Spleen (tissue), 11 donors: ENCODE data around the gene BRMS1. TPM values are rescaled to one million over a fixed set of nuclear protein-coding genes. Genes with fewer than 3 reads are reported as not detected.

Experiments used
- DNase-seq: peaks from one replicate; pipeline ENCODE4 v3.0.0-alpha.2; 2020
- H3K27ac ChIP-seq, 8 donors: fragments of 200-600 bp; sonication (generic) in 7 of 8; 1 replicate in 4 of 8; 2 replicates in 4 of 8; pipeline versions ENCODE4 v1.5.0 to v1.8.0; 2016 to 2021; ENCODE audit warnings: inconsistent platforms in 4 of 8, mild to moderate bottlenecking in 4 of 8, moderate library complexity in 1 of 8
- H3K27me3 ChIP-seq, 7 donors: fragments of 200-600 bp; sonication (generic) in 6 of 7; replicated peaks in 1 of 7; 1 replicate in 4 of 7; 2 replicates in 3 of 7; pipeline versions ENCODE4 v1.5.0 to v1.8.0; 2016 to 2021; ENCODE audit warnings: inconsistent platforms in 3 of 7, mild to moderate bottlenecking in 1 of 7
- H3K36me3 ChIP-seq, 6 donors: fragments of 200-600 bp; sonication (generic) in 5 of 6; 1 replicate in 4 of 6; 2 replicates in 2 of 6; pipeline versions ENCODE4 v1.5.0 to v1.8.0; 2016 to 2021; ENCODE audit warnings: inconsistent platforms in 2 of 6
- H3K4me1 ChIP-seq, 6 donors: fragments of 200-600 bp; sonication (generic) in 5 of 6; 1 replicate in 3 of 6; 2 replicates in 3 of 6; pipeline versions ENCODE4 v1.5.0 to v1.8.0; 2016 to 2021; ENCODE audit warnings: inconsistent platforms in 3 of 6
- H3K4me3 ChIP-seq, 8 donors: fragments of 200-600 bp; sonication (generic) in 7 of 8; 1 replicate in 4 of 8; 2 replicates in 4 of 8; pipeline versions ENCODE4 v1.5.0 to v1.8.0; 2016 to 2021; ENCODE audit warnings: inconsistent platforms in 4 of 8, mild to moderate bottlenecking in 4 of 8, moderate library complexity in 2 of 8
- H3K9me3 ChIP-seq, 8 donors: fragments of 200-600 bp; sonication (generic) in 7 of 8; 1 replicate in 4 of 8; 2 replicates in 4 of 8; pipeline versions ENCODE4 v1.5.0 to v1.8.0; 2016 to 2021; ENCODE audit warnings: inconsistent platforms in 4 of 8
- POLR2A ChIP-seq, 3 donors: fragments of 450-650 bp; IDR thresholded peaks; one replicate each; pipeline ENCODE4 v1.5.1; 2017; ENCODE audit warnings: antibody characterized with exemption in 3 of 3, mild to moderate bottlenecking in 1 of 3
- POLR2AphosphoS5 ChIP-seq, 3 donors: sonication (generic); formaldehyde crosslinking; IDR thresholded peaks; one replicate each; pipeline ENCODE4 v1.5.1; 2017; ENCODE audit warnings: antibody characterized with exemption in 3 of 3
- WGBS, 5 donors: extraction: QIAGEN DNeasy Blood & Tissue Kit in 3 of 5; methylation state at CpG; one replicate each; pipeline versions ENCODE4 v1.1.5 to v1.1.7; 2013 to 2018; 5-methylcytosine and 5-hydroxymethylcytosine counted together
- intact Hi-C: fragments of 100-400 bp; cut with DNase I; formaldehyde crosslinking; loops from one replicate; pipeline ENCODE4 v1.15.0; 2023; ENCODE audit warnings: low total_unique reads
- polyA plus RNA-seq, 3 donors: library from polyadenylated mRNA; stranded (reverse); fragments of 200-250 nt; gene quantifications; one replicate each; pipeline ENCODE4 v1.2.1, GENCODE V29; 2013
- total RNA-seq, 7 donors: library from RNA; depleted of rRNA in 3 of 7; stranded (reverse); fragments of >200 nt in 3 of 7; fragmentation: NEBNext Ultra II Directional in 4 of 7; extraction: Animal tissue kit (Norgen Biotek cat#: 25700) in 4 of 7; gene quantifications; one replicate each; pipeline versions ENCODE4 v1.1.0 to v1.2.1, GENCODE V29; 2016 to 2021
- TF ChIP-seq, protein P1 (sequence below), 11 experiments: fragments of 200-600 bp in 7 of 11; fragments of 450-650 bp in 4 of 11; sonication (generic) in 4 of 11; IDR thresholded peaks in 8 of 11; conservative IDR thresholded peaks in 3 of 11; 1 replicate in 7 of 11; 2 replicates in 4 of 11; pipeline versions ENCODE4 v1.4.0 to v1.8.0; 2016 to 2021; ENCODE audit warnings: antibody characterized with exemption in 11 of 11, inconsistent platforms in 4 of 11, mild to moderate bottlenecking in 1 of 11
- donor health status: healthy with polysubstance abuse.
- donor health status: DM: no; HTN: no; CAD: no; lungs with moderate emphysema.
- donor health status: DM: no; HTN: no; CAD: no.
- donor health status: Bipolar disorder and iron deficiency.
- donor health status: healthy.
- donor health status: DM: no; HTN: no; CAD: no.
- donor health status: DM: yes; HTN: yes; CAD: no.

BRMS1 gene
- total and polyA plus RNA-seq, 10 donors: 32.3 to 90.6 (median 42.8) TPM

DNA sequence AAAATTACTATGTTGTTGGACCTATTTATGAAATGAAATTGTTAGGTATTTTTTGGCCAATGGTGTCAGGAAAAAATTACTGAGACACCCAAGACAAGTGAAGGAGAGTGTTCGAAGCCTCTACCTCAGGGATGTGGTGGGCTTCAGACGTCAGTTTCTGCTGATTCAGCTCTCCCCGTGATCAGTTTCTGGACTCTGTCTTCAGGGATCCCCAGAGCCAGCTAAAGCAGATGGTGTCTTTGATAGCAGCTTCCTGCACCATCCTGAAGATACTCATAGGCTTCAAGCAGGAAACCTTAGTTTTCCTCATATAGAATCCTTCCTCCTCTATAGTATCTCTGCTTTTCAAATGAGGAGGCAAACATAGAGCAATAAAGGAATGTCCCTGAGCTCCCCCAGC is 35.4 kb downstream of the BRMS1 start:
- WGBS, 5 donors: 46 to 69% (median 51%) methylated on average over 3 of the region's 3 CpGs
- no peak for TF ChIP-seq POLR2A (IDR thresholded peaks at IDR 0.05)
- no peak for TF ChIP-seq POLR2AphosphoS5 (IDR thresholded peaks at IDR 0.05)
- TF ChIP-seq, protein P1, sequence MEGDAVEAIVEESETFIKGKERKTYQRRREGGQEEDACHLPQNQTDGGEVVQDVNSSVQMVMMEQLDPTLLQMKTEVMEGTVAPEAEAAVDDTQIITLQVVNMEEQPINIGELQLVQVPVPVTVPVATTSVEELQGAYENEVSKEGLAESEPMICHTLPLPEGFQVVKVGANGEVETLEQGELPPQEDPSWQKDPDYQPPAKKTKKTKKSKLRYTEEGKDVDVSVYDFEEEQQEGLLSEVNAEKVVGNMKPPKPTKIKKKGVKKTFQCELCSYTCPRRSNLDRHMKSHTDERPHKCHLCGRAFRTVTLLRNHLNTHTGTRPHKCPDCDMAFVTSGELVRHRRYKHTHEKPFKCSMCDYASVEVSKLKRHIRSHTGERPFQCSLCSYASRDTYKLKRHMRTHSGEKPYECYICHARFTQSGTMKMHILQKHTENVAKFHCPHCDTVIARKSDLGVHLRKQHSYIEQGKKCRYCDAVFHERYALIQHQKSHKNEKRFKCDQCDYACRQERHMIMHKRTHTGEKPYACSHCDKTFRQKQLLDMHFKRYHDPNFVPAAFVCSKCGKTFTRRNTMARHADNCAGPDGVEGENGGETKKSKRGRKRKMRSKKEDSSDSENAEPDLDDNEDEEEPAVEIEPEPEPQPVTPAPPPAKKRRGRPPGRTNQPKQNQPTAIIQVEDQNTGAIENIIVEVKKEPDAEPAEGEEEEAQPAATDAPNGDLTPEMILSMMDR (IDR thresholded peaks at IDR 0.05 in 8 of 11, conservative IDR thresholded peaks at IDR 0.05 in 3 of 11): no peak
- intact Hi-C loops: no loop called here
- H3K27ac ChIP-seq: no peak overlapping the region
- no peaks in the 10 kb centered on the region for H3K27me3 ChIP-seq
- no peak for DNase-seq
- H3K36me3 ChIP-seq: no peaks in the 10 kb centered on the region
- peaks cover 5 to 33% (median 20%) of the 10 kb centered on the region in 6 donors for H3K4me1 ChIP-seq
- H3K4me3 ChIP-seq: no peak overlapping the region
- no peaks in the 10 kb centered on the region for H3K9me3 ChIP-seq

DNA sequence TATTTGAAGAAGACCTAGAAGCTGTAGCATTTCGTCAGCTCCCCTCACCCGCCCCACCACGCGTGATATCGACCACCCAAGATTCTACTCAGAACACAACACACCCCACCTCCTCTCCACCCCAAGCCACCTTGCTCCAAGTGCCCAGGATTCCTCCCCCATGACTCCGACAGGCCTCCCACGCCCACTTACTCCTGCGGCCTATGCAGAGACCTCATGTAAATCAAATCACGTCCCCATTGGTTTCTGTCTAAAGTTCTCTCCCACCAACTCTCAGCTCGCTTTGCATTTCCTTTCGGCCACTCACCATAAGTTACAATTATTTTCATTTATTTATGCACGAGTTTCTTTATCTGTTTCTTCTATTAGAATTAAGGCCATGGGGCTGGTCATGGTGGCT is 42.2 kb downstream of the BRMS1 start:
- DNase-seq: no peak
- no peak for TF ChIP-seq POLR2A (IDR thresholded peaks at IDR 0.05)
- no peak for TF ChIP-seq POLR2AphosphoS5 (IDR thresholded peaks at IDR 0.05)
- TF ChIP-seq, protein P1 (IDR thresholded peaks at IDR 0.05 in 8 of 11, conservative IDR thresholded peaks at IDR 0.05 in 3 of 11): no peak
- Histone ChIP-seq H3K27ac (no peak overlapping the region), H3K9me3 (no peaks in the 10 kb centered on the region), H3K4me1 (no peaks in the 10 kb centered on the region), H3K36me3 (no peaks in the 10 kb centered on the region), H3K27me3 (no peaks in the 10 kb centered on the region), H3K4me3 (no peak overlapping the region)
- WGBS, 5 donors: 85 to 92% (median 86%) methylated on average over 12 of the region's 12 CpGs
- intact Hi-C loops: no loop called here

DNA sequence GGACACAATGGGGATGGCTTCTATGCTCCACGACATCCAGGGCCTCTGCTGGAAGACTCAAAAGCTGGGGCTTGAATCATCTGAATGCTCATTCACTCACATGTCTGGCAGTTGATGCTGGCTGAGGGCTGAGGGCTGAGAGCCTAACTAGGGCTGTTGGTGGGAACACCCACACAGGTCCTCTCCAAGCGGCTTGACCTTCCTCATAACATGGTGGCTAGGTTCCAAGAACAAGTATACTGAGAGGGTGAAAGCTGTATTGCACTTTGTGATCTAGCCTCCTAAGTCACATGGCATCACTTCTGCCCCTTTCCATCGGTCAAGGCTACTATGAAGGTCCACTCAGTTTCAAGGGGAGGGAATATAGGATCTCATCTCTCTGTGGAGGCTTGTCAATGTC is 45.7 kb downstream of the BRMS1 start:
- Histone ChIP-seq H3K27me3 (peaks cover 0 to 31% (median 10%) of the 10 kb centered on the region in 7 donors), H3K36me3 (no peaks in the 10 kb centered on the region), H3K4me1 (no peaks in the 10 kb centered on the region), H3K4me3 (no peak overlapping the region), H3K27ac (no peak overlapping the region), H3K9me3 (no peaks in the 10 kb centered on the region)
- TF ChIP-seq POLR2A (IDR thresholded peaks at IDR 0.05) (no peak), POLR2AphosphoS5 (IDR thresholded peaks at IDR 0.05) (no peak)
- TF ChIP-seq, protein P1 (IDR thresholded peaks at IDR 0.05 in 8 of 11, conservative IDR thresholded peaks at IDR 0.05 in 3 of 11): no peak
- no peak for DNase-seq
- 61 to 79% (median 65%) methylated on average over 3 of the region's 3 CpGs for WGBS, 5 donors
- intact Hi-C loops: no loop called here

DNA sequence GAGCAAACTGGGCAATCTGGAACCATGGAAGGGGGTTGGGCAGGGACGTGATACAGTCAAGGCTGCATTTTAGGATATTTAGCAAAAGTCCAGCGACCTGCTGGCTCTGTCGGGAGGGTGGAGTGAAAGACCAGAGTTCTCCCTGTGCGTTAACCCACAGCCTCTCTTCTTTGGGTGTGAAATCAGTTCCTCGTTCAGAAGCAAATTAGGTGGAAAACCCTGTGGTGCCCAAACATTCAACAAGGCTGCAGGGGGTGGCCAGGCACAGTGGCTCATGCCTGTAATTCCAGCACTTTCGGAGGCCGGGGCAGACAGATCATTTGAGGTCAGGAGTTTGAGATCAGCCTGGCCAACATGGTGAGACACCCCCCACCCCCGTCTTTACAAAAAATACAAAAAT is 47.3 kb downstream of the BRMS1 start:
- Histone ChIP-seq H3K9me3 (no peaks in the 10 kb centered on the region), H3K36me3 (no peaks in the 10 kb centered on the region)
- WGBS, 5 donors: 53 to 72% (median 68%) methylated on average over 8 of the region's 8 CpGs

More for the DNA sequence above, 47.3 kb downstream of the BRMS1 start:
- no peak for DNase-seq
- peaks cover 0 to 2% (median 0%) of the 10 kb centered on the region in 6 donors for H3K4me1 ChIP-seq
- H3K4me3 ChIP-seq: no peak overlapping the region
- no peak for TF ChIP-seq POLR2AphosphoS5 (IDR thresholded peaks at IDR 0.05)
- TF ChIP-seq, protein P1 (IDR thresholded peaks at IDR 0.05 in 8 of 11, conservative IDR thresholded peaks at IDR 0.05 in 3 of 11): no peak
- H3K27ac ChIP-seq: no peak overlapping the region
- intact Hi-C loops: no loop called here
- H3K27me3 ChIP-seq: peaks cover 0 to 47% (median 23%) of the 10 kb centered on the region in 7 donors
